GM23338 (cell line): ENCODE measurements around the gene CERS3. TPM values are rescaled to one million over a fixed set of nuclear protein-coding genes. Genes with fewer than 3 reads are reported as not detected.

Source experiments
- ATAC-seq: fragments of 200-7000 bp; cut with Tn5 transposase; 3 replicates; pipeline ENCODE4 v1.9.1; 2020
- DNase-seq: peaks from one replicate; pipeline ENCODE4 v3.0.0-alpha.2; 2015; ENCODE audit warnings: low spot score
- H2AFZ ChIP-seq: fragments of 200-600 bp; sonication (generic); 2 replicates; pipeline ENCODE4 v1.8.0; 2016; ENCODE audit warnings: antibody characterized with exemption, mild to moderate bottlenecking, moderate library complexity
- H3F3A ChIP-seq: fragments of 200-600 bp; sonication (generic); replicated peaks from 2 replicates; pipeline ENCODE4 v1.8.0; 2017; ENCODE audit warnings: antibody characterized with exemption, mixed run types, low read depth
- H3K27ac ChIP-seq: fragments of 200-600 bp; sonication (generic); 2 replicates; pipeline ENCODE4 v1.6.1; 2016; ENCODE audit warnings: low read depth
- H3K27me3 ChIP-seq: fragments of 200-600 bp; sonication (generic); 2 replicates; pipeline ENCODE4 v1.8.0; 2016; ENCODE audit warnings: mild to moderate bottlenecking, mixed run types, moderate library complexity; ENCODE audit not compliant: insufficient read depth
- H3K36me3 ChIP-seq: fragments of 200-600 bp; sonication (generic); 2 replicates; pipeline ENCODE4 v1.8.0; 2016; ENCODE audit warnings: mild to moderate bottlenecking; ENCODE audit not compliant: insufficient read depth
- H3K4me1 ChIP-seq: fragments of 200-600 bp; sonication (generic); 2 replicates; pipeline ENCODE4 v1.8.0; 2016; ENCODE audit warnings: mild to moderate bottlenecking, moderate library complexity; ENCODE audit not compliant: insufficient read depth
- H3K4me2 ChIP-seq: fragments of 200-600 bp; sonication (generic); 2 replicates; pipeline ENCODE4 v1.7.1; 2017; ENCODE audit warnings: mixed run types
- H3K4me3 ChIP-seq: fragments of 200-600 bp; sonication (generic); 2 replicates; pipeline ENCODE4 v1.6.1; 2016; ENCODE audit warnings: mixed run types
- H3K79me2 ChIP-seq: fragments of 200-600 bp; sonication (generic); replicated peaks from 2 replicates; pipeline ENCODE4 v1.8.0; 2017; ENCODE audit warnings: mild to moderate bottlenecking; ENCODE audit not compliant: insufficient read depth
- H3K9me2 ChIP-seq: fragments of 200-600 bp; sonication (generic); 2 replicates; pipeline ENCODE4 v1.8.0; 2017; ENCODE audit not compliant: insufficient read depth
- H4K20me1 ChIP-seq: fragments of 200-600 bp; sonication (generic); replicated peaks from 2 replicates; pipeline ENCODE4 v1.8.0; 2017; ENCODE audit warnings: mild to moderate bottlenecking; ENCODE audit not compliant: insufficient read depth
- H3K27ac Mint-ChIP-seq: 2 replicates; pipeline ENCODE4 v1.8.0; 2020; ENCODE audit warnings: inconsistent platforms, mild to moderate bottlenecking, moderate library complexity, mixed read lengths
- H3K27me3 Mint-ChIP-seq: 3 replicates; pipeline ENCODE4 v1.8.0; 2022; ENCODE audit warnings: low read depth, mild to moderate bottlenecking, moderate library complexity, mixed read lengths, inconsistent platforms; ENCODE audit not compliant: insufficient read depth, poor library complexity
- H3K36me3 Mint-ChIP-seq: 3 replicates; pipeline ENCODE4 v1.8.0; 2021; ENCODE audit warnings: low read depth, mild to moderate bottlenecking, inconsistent platforms, moderate library complexity, mixed read lengths
- H3K4me1 Mint-ChIP-seq: 3 replicates; pipeline ENCODE4 v1.8.0; 2020; ENCODE audit warnings: mild to moderate bottlenecking, inconsistent platforms, mixed read lengths
- H3K4me3 Mint-ChIP-seq: 3 replicates; pipeline ENCODE4 v1.8.0; 2021; ENCODE audit warnings: moderate library complexity, mild to moderate bottlenecking, inconsistent platforms, mixed read lengths
- H3K9me3 Mint-ChIP-seq: 3 replicates; pipeline ENCODE4 v1.8.0; 2020; ENCODE audit warnings: moderate library complexity, mild to moderate bottlenecking, inconsistent platforms, mixed read lengths
- ETS1 ChIP-seq: IDR thresholded peaks from 2 replicates; pipeline ENCODE4 v1.6.1; 2016; ENCODE audit warnings: antibody characterized with exemption
- EZH2 ChIP-seq: fragments of 200-600 bp; sonication (generic); IDR thresholded peaks from one replicate; pipeline ENCODE4 v1.8.0; 2017; ENCODE audit warnings: antibody characterized with exemption, mild to moderate bottlenecking, low read depth; ENCODE audit not compliant: unreplicated experiment
- EZH2phosphoT487 ChIP-seq: fragments of 200-600 bp; sonication (generic); IDR thresholded peaks from one replicate; pipeline ENCODE4 v1.8.1; 2018; ENCODE audit warnings: antibody characterized with exemption; ENCODE audit not compliant: unreplicated experiment
- NANOG ChIP-seq: IDR thresholded peaks from 2 replicates; pipeline ENCODE4 v1.6.1; 2016; ENCODE audit warnings: antibody characterized with exemption, borderline replicate concordance
- STAT1 ChIP-seq: IDR thresholded peaks from one replicate; pipeline ENCODE4 v1.6.1; 2016; ENCODE audit warnings: antibody characterized with exemption; ENCODE audit not compliant: unreplicated experiment
- ZNF114 ChIP-seq: fragments of 250-450 bp; sonication (Bioruptor Pico); IDR thresholded peaks from 2 replicates; pipeline ENCODE4 v1.5.0; 2020; ENCODE audit warnings: mild to moderate bottlenecking, moderate library complexity
- polyA plus RNA-seq: library from polyadenylated mRNA; unstranded; fragments of >200 nt; fragmentation: Nextera tagmentation; extraction: Ambion mirVana; gene quantifications from 2 replicates; pipeline ENCODE4 v1.2.1, GENCODE V29; 2016
- total RNA-seq: library from RNA; depleted of rRNA; stranded (reverse); fragments of >200 nt; shearing (Covaris generic); gene quantifications from 2 replicates; pipeline ENCODE4 v1.2.3, GENCODE V29; 2014

The CERS3 gene
- total and polyA plus RNA-seq, 2 experiments from 2014 or later, result 1.8 to 2.2 TPM

GRCh38 chr15:100472736-100473135 lies 56.0 kb downstream of the CERS3 start:
- Mint-ChIP-seq H3K4me3 (no peak overlapping the region), H3K9me3 (peaks cover 10% of the 10 kb centered on the region; the same call in 1 of the 3 replicates), H3K27ac (no peak overlapping the region), H3K27me3 (peaks cover 4% of the 10 kb centered on the region), H3K36me3 (no peaks in the 10 kb centered on the region), H3K4me1 (no peaks in the 10 kb centered on the region)
- no peak overlapping the region for H2AFZ ChIP-seq
- H3F3A ChIP-seq, result no peaks in the 10 kb centered on the region
- H3K36me3 ChIP-seq, result no peaks in the 10 kb centered on the region
- ATAC-seq, result no peak
- no peaks in the 10 kb centered on the region for H3K4me1 ChIP-seq
- TF ChIP-seq EZH2phosphoT487, result no peak
- H3K79me2 ChIP-seq, result no peaks in the 10 kb centered on the region
- no peak overlapping the region for H3K27ac ChIP-seq
- no peak for DNase-seq
- no peaks in the 10 kb centered on the region for H4K20me1 ChIP-seq
- H3K4me2 ChIP-seq, result no peak overlapping the region
- H3K4me3 ChIP-seq, result no peak overlapping the region
- 0 out of 2 replicates have a peak, but pooled peaks cover 4% of the 10 kb centered on the region for H3K9me2 ChIP-seq
- H3K27me3 ChIP-seq, result no peaks in the 10 kb centered on the region

GRCh38 chr15:100471933-100472332 lies 56.8 kb downstream of the CERS3 start:
- Mint-ChIP-seq H3K4me1 (no peaks in the 10 kb centered on the region), H3K27me3 (peaks cover 4% of the 10 kb centered on the region), H3K36me3 (no peaks in the 10 kb centered on the region), H3K27ac (no peak overlapping the region), H3K9me3 (peaks cover 4% of the 10 kb centered on the region; the same call in 1 of the 3 replicates), H3K4me3 (no peak overlapping the region)
- H3K4me2 ChIP-seq, result no peak overlapping the region
- H3K27me3 ChIP-seq, result no peaks in the 10 kb centered on the region
- no peak overlapping the region for H3K4me3 ChIP-seq
- H3K36me3 ChIP-seq, result no peaks in the 10 kb centered on the region
- H3F3A ChIP-seq, result no peaks in the 10 kb centered on the region
- ATAC-seq (no peak), DNase-seq (no peak)
- H3K27ac ChIP-seq, result no peak overlapping the region
- TF ChIP-seq ZNF114 (no peak), ETS1 (no peak), EZH2 (no peak)
- no peaks in the 10 kb centered on the region for H3K4me1 ChIP-seq
- 0 out of 2 replicates have a peak, but pooled peaks cover 4% of the 10 kb centered on the region for H3K9me2 ChIP-seq
- no peaks in the 10 kb centered on the region for H4K20me1 ChIP-seq
- H2AFZ ChIP-seq, result no peak overlapping the region
- no peaks in the 10 kb centered on the region for H3K79me2 ChIP-seq

- Mint-ChIP-seq H3K4me3 (no peak overlapping the region), H3K36me3 (no peaks in the 10 kb centered on the region), H3K4me1 (peaks cover 6% of the 10 kb centered on the region), H3K27me3 (no peaks in the 10 kb centered on the region), H3K27ac (no peak overlapping the region), H3K9me3 (peaks cover 2% of the 10 kb centered on the region; the same call in 1 of the 3 replicates)
- no peak for DNase-seq
- H3K9me2 ChIP-seq, result 0 out of 2 replicates have a peak, but pooled peaks cover 4% of the 10 kb centered on the region
- TF ChIP-seq EZH2phosphoT487 (no peak), STAT1 (no peak), NANOG (no peak)
- H3F3A ChIP-seq, result no peaks in the 10 kb centered on the region
- no peaks in the 10 kb centered on the region for H3K79me2 ChIP-seq
- H3K4me1 ChIP-seq, result no peaks in the 10 kb centered on the region
- ATAC-seq, result no peak
- H2AFZ ChIP-seq, result no peak overlapping the region
- no peak overlapping the region for H3K4me3 ChIP-seq
- no peaks in the 10 kb centered on the region for H3K36me3 ChIP-seq
- H3K27ac ChIP-seq, result no peak overlapping the region
- H3K27me3 ChIP-seq, result no peaks in the 10 kb centered on the region
- no peaks in the 10 kb centered on the region for H4K20me1 ChIP-seq
- H3K4me2 ChIP-seq, result no peak overlapping the region
Observed at GRCh38 chr15:100468285-100468684, 60.5 kb downstream of the CERS3 start.
